ENCODE data around the gene HEATR9.

HEATR9 gene

DNA sequence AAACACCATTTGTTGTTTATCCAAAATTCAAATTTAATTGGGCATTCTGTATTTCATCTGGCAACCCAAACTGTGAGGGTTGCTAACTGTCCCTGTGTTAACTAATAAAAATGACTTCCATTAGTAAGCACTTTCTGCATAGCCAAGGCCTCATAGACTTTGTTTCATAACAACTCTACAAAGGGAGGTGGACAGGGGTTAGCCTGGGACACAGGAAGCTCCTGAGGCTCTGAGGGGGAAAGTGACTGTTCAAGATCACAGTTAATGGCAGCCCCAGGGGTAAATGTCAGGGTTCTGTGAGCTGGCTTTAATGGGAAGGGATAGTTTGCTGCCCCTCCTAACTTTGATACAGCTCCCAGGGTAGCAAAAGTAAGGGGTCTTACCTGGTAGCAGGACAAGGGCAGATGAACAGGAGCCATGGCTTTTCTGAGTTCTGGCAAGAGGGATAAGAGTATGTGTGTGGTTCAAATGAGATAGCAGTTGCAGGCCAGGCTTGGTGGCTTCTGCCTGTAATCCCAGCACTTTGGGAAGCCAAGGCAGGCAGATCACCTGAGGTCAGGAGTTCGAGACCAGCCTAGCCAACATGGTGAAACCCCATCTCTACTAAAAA lies 2.2 kb downstream of the HEATR9 start:
- in situ Hi-C loops (cut with MboI; ENCODE audit: low sequenced_read_pairs) = no loop called here

DNA sequence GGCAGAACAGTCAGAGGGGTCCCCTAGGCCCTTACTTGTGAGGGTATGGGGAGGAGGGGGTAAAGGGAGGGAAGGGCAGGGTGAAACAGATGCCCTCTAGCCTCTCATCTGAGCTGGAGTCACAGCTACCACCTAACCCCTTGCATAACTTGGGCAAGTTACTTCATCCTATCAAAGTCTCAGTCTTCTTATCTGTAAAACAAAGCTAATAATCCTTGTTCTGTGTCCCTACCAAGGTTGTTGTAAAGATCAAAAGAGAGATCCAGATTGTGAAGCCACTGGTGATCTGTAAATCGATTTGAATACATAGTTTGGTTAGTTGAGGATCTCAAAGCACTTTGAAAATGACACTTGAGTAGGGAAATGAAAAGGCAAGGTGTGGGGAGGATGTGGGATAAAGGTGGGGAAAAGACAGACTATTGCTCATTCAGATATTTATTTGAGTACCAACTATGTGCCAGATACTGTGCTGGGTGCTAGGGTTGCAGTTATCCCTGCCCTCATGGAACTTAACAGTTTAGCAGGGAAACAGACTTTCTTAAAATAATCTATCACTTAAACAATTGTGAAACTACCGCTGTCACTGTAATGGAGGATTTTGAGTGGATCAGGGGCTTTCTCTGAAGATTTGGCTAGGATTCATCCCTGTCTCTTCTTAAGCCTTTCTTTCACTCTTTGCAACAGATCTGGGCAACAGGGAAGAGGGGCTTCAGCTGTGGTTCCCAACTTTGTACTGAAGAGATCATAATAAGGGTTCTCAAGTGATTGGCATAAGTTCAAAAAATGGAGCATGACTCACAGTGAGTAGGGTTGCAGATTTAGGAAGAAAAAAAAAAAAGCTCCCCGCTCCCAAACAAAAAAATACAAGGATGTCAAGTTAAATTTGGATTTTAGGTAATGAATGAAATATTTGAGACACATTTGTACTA lies 3.0 kb downstream of the HEATR9 start:
- in situ Hi-C loops (cut with MboI; ENCODE audit: low sequenced_read_pairs) = no loop called here

DNA sequence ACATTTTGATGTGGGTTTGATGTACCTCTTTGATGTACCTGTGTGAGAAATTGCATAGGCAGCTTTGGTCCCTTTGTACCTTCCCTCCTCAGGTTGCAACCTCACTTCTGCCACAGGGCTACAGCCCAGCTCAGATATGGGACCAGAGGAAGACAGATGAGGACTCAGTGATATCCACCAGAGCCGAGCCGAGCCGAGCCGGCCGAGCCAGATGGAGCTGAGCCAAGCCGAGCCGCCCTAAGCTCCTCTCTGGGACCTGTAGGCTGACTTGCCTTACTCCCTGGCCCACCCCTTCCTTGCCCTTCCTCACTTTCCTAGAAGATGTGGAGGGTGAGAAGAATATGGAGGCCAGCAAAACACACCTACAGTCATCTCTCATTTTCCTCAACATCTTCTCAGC lies 3.8 kb downstream of the HEATR9 start:
- in situ Hi-C loops (cut with MboI; ENCODE audit: low sequenced_read_pairs) = no loop called here

DNA sequence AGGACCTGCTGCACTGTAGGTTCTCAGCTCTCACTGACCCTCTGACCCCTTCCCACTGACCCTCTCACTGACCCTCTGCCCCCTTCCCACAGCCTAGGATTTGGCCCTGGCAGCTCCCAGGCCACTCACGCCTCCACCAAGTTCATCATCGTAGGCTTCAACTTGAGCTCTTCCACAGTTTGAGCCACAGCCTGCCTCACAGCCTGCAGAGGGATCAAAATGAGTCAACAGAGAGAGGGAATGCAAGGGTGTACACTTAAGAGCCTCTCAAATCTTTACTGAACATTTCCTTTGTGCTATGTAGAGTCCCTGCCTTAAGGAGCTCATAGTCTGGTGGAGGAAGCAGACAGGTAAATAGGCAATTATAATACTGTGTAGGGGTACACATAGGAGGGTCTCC lies 12.1 kb downstream of the HEATR9 start:
- in situ Hi-C loops (cut with MboI; ENCODE audit: low sequenced_read_pairs) = no loop called here

DNA sequence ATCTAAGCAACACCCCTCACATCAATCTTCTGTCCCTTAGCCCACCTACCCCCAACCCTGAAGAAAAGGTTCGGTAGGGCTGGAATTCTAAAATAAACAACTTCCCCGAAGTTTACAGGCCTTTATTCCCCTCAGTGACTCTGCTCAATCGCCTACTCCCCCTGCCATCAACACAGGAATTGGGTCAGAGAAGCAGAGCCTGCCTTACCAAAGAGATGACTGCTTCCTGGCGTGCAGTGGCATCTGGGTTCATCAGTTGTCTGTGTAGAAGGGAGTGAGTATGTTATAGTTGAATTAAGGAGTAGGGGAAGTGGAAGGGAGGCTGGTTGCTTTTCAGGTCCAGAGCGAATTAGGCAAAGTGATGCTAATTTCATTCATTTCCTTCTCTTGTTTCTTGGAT lies 12.7 kb downstream of the HEATR9 start:
- in situ Hi-C loops (cut with MboI; ENCODE audit: low sequenced_read_pairs) = no loop called here

DNA sequence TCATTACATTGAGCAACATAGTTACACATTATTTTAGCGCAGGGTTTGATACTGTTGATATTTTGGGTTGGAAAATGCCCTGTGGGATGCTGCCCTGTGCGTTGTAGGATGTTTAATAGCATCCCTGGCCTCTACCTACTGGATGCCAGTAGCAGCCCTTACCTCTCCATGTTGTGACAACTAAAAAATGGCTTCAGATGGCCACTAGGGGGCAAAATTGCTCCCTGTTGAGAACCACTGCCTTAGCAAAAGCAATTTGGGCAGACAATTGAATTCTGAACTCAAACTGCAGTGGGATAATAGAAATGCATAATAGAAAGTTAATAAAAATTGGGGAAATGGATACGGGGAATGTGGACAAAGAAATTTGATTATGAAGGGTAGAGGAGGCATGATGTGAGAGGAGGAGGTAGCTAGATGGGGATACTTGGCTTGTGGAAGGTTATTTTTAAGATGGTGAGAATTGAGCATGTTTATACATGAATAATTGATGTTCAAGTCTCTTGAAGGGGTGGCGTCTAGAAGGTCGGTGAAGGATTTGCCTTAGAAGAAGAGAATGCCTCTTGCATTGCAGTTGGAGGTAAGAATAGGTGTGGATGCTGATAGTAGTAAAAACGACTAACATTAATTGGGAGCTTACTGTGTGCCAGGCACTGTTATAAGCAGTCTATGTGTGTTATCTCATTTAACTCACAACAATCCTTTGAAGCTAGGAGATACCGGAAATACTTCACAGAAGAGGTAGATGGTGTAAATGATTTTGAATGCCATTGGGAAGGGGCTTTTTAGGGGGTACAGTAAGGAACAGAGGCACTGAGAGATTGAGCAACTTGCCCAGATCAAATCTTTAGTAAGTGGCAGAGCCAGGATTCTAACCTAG lies 19.0 kb downstream of the HEATR9 start:
- in situ Hi-C loops (cut with MboI; ENCODE audit: low sequenced_read_pairs) = no loop called here

DNA sequence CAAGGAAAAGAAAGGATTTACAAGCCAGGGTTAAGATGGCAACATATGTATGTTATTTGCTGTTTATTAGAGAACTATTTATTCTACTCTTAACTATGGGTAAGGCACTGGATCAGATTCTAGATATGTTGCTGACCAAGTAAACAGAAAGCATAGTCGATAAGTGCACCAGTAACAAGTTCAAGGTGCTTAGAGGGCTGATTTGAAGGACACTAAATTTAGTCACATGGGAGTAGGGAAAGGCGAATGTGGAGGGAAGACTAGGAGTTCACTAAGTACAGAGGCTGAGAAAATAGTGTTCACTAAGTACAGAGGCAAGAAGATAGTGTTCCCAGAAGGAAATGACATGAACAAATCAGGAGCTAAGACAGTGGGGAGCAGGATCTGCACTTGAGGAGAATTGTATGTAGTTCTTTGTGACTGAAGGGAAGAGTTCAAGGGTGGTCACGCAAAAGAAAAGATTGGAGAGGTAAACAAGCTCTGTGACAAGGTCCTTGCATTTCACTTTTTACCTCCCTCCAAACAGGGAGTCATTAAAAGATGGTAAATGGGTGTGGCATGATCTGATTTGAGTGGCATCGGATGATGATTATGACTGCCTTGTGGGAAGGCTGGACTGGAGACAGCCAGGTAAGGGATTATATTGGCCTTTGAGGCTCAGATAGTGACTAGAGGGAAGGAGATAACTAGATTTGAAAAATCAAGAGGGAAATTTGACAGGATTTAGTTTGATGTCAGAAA lies 20.9 kb downstream of the HEATR9 start:
- in situ Hi-C loops (cut with MboI; ENCODE audit: low sequenced_read_pairs) = no loop called here

DNA sequence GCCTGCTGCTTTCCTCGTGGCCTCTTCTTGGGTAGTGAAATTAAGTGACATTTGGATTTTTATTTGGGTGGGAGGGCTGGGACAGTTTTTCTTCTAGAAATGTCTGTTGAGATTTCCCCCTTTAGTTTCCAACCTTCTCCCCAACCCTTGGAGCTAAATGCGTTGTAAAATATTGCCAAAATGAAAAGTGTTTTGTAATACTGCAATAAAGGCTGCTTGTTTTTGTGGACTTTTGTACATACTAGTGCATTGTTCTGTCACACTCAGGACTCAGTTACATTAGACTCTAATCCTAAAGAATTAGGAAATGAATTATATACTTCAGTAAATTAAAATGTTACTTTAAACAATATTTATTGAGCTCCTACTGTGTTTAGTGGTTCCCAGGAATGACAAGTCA lies 21.7 kb downstream of the HEATR9 start:
- in situ Hi-C loops (cut with MboI; ENCODE audit: low sequenced_read_pairs) = no loop called here

DNA sequence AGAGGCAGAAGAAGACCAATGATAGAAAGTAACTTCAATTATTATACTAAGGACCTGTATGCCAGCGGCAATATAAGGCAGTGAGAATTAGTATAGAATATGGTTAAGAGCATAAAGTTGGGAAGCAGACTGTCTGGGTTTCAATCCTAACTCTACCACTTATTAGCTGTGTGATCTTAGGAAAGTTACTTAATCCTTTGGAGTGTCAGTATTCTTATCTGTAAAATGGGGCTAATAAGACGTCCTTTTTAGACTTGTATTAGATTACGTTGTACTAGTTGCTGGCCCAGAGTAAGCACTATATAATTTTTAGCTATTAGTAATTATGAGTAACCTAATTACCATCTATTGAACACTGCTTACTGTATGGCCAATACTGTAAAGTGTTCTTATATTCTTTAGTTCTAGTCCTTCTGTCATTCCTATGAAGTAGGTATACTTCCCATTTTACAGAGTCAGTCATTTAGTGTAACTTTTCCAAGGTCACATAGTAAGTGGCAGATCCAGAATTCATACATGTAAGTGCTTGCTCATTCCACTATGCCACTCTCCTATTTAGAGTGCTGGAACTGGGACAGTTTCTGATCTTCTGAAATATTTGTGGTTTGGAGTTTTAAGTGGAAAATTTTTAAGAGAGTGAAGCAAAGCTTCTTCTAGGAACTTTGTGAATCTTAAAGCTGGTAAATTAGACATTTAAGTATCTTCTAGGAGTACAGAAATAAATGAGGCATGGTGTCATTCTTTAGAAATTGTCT lies 22.5 kb downstream of the HEATR9 start:
- in situ Hi-C loops (cut with MboI; ENCODE audit: low sequenced_read_pairs) = no loop called here

DNA sequence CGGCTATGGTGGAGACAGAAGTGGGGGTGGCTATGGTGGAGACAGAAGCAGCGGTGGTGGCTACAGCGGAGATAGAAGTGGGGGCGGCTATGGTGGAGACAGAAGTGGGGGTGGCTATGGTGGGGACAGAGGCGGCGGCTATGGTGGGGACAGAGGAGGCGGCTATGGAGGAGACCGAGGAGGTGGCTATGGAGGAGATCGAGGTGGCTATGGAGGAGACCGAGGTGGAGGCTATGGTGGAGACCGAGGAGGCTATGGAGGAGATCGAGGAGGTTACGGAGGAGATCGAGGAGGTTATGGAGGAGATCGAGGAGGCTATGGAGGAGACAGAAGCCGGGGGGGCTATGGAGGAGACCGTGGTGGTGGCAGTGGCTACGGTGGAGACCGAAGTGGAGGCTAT lies 24.1 kb downstream of the HEATR9 start:
- in situ Hi-C loops (cut with MboI; ENCODE audit: low sequenced_read_pairs) = no loop called here

DNA sequence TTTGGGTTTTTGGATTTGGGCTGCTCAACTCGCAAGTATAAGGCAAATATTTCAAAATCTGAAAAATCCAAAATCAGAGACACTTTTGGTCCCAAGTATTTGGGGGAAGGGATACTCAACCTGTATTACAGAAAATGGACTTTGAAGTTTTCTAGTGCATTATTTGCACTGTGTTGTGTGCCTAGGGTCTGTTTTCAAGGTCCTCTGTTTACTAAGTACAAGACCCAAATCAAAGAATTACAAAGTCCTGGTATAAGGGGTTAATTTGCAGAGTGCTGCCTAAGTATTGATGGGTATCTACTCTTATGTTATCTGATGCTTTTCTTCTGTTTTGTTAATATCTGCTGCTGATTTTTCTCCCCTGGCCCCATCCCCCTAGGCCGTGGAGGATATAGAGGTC lies 25.0 kb downstream of the HEATR9 start:
- in situ Hi-C loops (cut with MboI; ENCODE audit: low sequenced_read_pairs) = no loop called here

DNA sequence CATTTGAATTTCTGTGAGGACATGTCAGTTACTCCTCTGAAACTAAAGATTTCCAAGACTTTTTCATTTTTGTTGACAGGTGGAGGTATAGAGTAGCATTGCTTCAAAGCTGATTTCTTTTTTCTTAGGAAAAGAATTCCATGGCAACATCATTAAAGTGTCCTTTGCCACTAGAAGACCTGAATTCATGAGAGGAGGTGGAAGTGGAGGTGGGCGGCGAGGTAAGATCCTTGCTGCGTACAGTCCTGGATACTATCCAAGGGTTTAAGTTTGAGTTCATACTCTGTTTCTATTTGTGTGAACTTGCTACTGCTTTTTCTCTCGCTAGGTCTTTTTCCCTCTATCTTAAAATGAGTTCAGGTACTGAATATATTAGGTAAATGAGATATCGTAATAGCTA lies 26.5 kb downstream of the HEATR9 start:
- in situ Hi-C loops (cut with MboI; ENCODE audit: low sequenced_read_pairs) = no loop called here

DNA sequence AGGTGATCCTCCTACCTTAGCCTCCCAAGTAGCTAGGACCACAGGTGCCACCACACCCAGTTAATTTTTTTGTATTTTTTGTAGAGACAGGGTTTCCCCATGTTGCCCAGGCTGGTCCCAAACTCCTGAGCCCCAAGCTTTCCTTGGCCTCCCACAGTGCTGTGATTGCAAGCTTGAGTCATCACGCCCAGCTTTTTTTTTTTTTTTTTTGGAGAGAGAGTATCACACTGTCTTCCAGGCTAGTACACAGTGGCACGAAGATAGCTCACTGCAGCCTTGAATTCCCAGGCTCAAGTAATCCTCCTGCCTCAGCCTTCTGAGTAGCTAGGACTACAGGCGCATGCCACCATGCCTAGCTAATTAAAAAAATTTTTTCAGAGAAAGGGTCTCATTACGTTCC lies 27.2 kb downstream of the HEATR9 start:
- in situ Hi-C loops (cut with MboI; ENCODE audit: low sequenced_read_pairs) = no loop called here

DNA sequence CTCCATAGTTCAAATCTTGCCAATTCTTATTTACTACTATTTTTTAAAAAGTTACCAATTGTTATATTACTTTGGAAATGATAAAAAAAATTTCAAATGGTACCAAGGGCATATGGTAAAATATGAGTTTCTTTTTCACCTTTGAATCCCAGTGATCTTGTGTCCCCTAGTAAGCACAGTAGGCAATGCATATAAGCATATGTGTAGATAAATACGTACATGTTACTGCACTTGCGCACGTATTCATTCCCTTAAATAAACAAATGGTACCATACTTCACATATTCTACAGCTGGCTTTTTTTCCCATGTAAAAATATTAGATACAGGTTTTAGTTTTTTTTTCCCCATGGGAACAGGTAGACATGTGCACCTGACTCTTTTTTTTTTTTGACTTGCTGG lies 27.6 kb downstream of the HEATR9 start:
- in situ Hi-C loops (cut with MboI; ENCODE audit: low sequenced_read_pairs) = no loop called here

DNA sequence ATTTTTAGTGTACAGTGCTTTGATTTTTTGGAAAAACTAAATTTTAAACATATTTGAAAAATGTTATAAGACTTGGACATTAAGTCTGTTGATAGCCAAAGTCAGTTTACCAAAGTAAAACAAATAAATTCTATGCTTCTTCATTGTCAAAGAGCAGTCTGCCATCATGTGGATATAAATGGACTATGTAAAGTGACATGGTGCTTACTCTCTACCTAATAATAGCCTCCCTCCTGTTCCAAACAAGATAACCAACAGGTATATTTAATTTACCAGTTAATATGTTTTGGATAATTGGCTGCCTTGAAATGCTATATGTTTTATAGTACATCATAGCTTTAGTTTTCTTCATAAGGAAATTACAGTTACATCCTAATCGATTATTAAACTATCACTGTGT lies 43.5 kb downstream of the HEATR9 start:
- in situ Hi-C loops (cut with MboI; ENCODE audit: low sequenced_read_pairs) = no loop called here

DNA sequence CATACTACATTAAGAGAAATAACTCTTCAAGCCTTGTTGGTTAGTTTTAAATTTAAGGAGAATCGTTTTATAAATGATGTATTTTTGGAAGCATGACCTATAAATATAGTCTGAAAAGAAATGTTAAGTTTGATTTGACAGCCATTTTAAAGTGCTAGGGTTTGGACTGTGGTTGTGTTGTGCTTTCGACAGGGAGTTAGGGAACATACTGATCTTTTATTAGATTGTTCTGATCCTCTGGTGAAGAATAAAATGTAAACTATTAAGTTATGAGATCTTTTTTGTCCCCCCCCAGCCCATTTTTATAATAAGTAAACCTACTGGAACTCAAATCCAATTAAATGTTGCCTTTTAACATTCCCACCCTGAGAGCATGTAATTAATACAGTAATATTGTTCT lies 47.4 kb downstream of the HEATR9 start:
- in situ Hi-C loops (cut with MboI; ENCODE audit: low sequenced_read_pairs) = no loop called here

DNA sequence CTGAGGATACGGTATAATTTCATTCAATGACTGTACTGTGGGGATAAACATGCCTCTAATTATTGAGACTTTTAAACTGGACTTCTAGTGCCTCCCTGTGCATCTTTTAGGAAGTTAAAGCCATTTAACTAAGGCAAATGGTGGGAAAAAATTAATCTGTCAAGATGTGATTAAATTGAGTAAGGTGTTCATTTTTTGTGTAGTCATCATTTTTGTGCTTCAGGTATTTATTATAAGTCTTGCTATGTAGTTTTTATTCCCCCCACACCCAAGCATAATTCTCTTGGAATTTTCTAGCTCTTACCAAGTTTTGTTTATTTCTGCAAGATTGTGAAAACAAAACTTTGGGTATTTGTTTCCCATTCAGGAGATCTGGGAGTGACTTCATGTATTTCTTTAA lies 49.2 kb downstream of the HEATR9 start:
- in situ Hi-C loops (cut with MboI; ENCODE audit: low sequenced_read_pairs) = no loop called here

DNA sequence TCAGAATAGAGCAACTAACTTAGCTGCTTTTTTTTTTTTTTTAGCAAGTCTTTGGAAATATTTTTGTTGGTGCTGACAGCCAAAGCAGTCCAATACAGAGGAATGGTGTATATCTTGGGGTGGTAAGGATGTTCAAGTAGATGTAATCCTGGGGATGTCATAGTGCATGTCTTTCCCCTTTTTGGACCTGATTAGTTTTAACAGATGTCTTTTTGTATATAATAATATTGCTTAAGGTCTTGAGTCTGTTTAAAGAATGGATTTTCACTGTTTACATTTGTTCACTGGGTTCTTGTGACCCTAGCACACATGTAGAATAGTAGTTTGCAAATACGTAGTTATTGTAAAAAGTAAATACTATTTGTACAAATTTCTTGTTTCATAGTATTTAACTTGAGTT lies 51.5 kb downstream of the HEATR9 start:
- in situ Hi-C loops (cut with MboI; ENCODE audit: low sequenced_read_pairs) = no loop called here

DNA sequence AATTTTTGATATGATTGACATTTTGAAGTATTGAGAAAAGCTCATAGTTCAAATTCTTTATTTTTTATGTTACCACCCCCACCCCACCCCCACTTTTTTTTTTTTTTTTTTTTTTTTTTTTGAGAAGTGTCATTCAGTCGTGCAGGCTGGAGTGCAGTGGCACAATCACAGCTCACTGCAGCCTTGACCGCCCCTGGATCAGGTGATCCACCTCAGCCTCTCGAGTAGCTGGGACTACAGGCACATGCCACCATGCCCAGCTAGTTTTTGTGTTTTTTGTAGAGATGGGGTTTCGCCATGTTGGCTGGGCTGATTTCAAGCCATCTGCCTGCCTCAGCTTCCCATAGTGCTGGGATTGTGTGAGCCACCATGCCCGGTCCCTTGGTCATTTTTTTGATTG lies 52.0 kb downstream of the HEATR9 start:
- in situ Hi-C loops (cut with MboI; ENCODE audit: low sequenced_read_pairs) = no loop called here

DNA sequence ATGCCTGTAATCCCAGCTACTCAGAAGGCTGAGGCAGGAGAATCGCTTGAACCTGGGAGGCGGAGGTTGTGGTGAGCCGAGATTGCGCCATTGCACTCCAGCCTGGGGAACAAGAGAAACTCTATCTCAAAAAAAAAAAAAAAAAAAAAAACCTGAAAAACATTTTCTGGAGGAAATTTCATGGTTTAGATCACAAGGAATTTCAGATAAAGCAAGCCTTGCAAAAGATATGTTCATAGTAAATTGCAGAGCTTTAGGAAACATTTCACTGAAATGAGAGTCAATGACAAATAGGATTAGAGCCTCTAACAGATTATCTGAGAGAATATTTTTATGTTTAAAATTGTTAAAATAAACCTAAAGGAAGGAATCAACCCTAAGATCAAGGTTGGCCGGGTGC lies 56.2 kb downstream of the HEATR9 start:
- in situ Hi-C loops (cut with MboI; ENCODE audit: low sequenced_read_pairs) = no loop called here

All from HL-60/S4 treated with phorbol 12-myristate 13-acetate at 8.2 ng/mL for 4 days and 3 days (cell line).